Measurements from ENCODE around the gene MAP1LC3A.

The MAP1LC3A gene

DNA sequence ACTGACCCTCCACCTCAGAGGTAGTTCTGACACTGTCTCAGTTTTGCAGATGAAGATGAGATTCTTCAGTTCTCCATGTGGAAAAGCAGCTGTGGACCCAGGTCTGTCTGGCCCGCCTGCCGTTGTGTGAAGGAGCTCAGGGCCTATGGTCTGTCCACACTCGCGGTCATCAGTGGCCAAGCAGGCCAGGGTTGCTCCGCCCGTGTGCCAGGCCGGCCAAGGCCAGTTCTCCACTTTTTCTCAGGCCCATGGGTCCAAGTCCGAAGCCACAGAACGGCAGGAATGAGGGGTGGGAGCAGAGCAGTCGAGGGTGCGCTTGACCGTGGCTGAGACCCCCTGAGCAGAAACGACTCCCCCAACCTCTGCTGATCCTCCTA is 8.6 kb upstream of the MAP1LC3A start:
- no peak for DNase-seq

GRCh38 chr20:34552569-34552968 is 5.9 kb upstream of the MAP1LC3A start:
- no peak for DNase-seq

GRCh38 chr20:34553366-34553867 is 5.1 kb upstream of the MAP1LC3A start:
- DNase-seq: no peak

DNA sequence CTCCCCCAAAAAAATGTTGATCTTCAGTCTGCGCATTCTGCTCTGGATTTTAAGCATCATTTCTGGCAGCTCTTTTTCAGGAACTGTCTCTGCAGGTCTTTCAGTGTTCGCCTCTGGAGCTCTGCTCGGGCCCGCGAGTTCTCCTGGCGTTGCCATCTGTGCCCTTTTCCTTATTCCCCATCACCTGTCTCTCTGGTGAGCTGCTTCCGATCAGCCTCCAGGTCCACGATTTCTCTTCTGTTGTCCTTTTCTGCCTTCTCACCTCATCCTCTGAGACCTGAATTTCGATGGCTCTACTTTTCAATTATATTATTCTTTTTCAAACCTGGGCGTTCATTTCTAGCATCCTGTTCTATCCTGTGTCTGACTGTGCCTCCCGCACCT is 590 bp upstream of the MAP1LC3A start:
- no peak for DNase-seq

- DNase-seq: no peak
Observed at GRCh38 chr20:34559311-34560140, 1.0 kb downstream of the MAP1LC3A start.

GRCh38 chr20:34560141-34560523 is 1.6 kb downstream of the MAP1LC3A start:
- no peak for DNase-seq

DNA sequence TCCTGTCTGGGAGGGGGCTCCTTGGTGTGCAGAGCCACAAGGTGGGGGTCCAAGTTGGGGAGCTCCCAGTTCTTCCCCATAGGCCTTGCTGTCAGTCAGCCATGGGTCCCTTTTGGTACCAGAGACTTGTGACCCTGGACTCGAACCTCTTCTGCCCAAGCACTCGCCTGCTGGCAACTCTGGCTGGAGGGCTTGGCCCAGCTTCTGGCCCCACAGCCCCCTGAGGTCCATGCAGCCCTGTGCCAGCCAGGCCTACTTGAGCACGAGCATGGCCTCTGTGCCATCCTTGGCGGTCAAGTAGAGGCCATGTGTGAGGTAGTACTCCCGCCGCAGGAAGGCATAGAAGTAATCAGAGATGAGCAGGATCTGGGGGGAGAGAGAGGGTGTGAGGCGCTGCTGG is 2.1 kb downstream of the MAP1LC3A start:
- DNase-seq: no peak

GRCh38 chr20:34561661-34562060 is 3.1 kb downstream of the MAP1LC3A start:
- no peak for DNase-seq

GRCh38 chr20:34562641-34563040 is 4.1 kb downstream of the MAP1LC3A start:
- DNase-seq: no peak

DNA sequence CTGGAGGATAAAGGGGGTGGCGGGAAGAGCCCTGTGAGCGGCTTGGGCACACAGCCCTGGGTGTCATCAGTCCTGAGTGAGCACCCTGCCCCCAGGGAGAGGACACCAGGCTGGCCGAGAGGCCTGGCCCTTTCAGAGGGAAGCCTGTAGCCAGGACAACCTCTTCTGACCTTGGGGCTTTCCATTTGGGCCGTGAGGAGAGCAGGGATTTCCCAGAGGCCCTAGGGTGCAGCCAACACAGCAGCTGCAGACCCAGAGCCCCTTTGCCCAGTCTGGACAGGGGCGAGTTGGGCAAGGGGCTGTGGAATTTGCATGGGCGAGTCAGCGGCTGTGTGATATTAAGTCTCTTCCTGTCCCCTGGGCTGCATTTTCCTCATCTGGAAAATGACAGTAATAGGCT is 6.3 kb downstream of the MAP1LC3A start:
- no peak for DNase-seq

- DNase-seq: no peak
Observed at GRCh38 chr20:34566978-34567891, 8.7 kb downstream of the MAP1LC3A start.

- DNase-seq: no peak
Observed at GRCh38 chr20:34567892-34568865, 9.7 kb downstream of the MAP1LC3A start.

- DNase-seq: no peak
Observed at GRCh38 chr20:34569598-34569997, 11.1 kb downstream of the MAP1LC3A start.

GRCh38 chr20:34570859-34571306 is 12.4 kb downstream of the MAP1LC3A start:
- DNase-seq: peak; percentile 22

DNA sequence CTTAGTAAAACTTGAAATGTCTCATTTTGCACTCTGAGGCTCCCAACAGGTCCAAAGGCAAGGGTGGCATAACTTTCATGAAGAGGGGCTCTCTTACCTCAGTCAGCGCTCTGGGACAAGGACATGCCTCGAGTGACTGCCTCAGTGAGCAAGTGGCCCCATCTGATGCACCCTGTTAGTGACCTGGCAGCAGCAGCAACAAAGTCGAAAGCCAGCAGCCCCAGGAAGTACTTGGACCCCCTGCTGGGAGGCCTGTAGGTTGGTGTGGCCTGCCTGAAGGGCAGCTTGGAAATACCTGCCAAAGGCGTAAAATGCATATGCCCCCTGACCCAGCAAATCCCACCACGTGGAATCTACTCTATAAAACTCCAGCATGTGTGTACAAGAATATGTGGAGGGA is 13.2 kb downstream of the MAP1LC3A start:
- DNase-seq: no peak

- DNase-seq: no peak
Observed at GRCh38 chr20:34573541-34574300, 15.2 kb downstream of the MAP1LC3A start.

DNA sequence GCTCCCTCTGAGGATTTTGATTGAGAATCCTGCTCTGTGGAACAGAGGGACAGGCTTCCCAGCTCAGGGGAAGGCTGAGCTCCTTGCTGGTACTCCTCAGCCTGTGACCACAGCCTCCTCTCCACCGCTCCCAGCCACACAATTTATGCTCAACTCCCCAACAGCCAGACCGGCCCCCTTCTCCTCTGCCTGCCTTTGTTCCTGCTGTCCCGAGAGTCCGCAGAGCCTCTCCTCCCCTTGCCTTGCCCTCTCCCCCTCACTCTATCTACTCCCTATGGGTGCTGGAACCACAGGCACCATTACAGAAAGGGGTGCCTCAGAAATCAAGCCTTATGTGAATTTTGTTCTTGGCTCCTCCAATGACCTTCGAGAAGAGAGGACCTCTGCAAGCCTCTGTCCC is 15.9 kb downstream of the MAP1LC3A start:
- DNase-seq: no peak

GRCh38 chr20:34574861-34575260 is 16.3 kb downstream of the MAP1LC3A start:
- DNase-seq: no peak

DNA sequence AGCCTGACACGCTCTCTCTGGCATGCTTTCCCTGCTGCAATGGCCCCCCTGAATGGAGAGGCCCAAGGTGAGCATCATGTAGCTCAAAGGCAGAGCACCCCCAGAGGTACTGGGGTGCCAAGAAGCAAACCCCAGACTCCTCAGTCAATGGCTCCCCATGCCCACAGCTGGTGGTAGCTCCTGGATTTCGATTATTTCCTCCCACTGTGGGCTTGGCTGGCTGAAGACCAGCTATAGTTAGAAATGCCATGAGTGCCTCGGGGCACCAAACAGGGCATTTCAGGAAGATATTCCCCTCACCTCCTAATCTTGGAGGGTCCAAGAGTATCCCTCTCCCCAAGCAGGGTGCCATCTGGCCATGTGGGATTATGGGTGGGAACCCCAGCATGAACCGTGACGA is 16.8 kb downstream of the MAP1LC3A start:
- DNase-seq: no peak

DNA sequence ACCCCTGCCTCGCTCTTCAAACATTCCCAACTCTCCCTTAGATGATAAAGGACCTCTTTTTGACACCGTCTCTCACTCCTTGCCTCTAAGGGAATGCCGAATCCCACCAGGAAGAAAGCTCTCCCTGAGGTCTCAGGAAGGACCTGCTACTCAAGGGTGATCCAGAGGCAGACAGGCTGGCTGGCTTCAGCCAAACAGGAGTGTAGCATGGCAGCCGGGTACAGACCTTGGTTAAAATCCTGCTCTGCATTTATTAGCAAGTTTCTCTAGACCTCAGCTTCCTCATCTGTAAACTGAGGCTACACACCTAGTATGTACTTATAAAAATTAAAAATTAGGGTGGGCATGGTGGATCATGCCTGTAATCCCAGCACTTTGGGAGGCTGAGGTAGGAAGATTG is 17.2 kb downstream of the MAP1LC3A start:
- DNase-seq: no peak

- no peak for DNase-seq
Observed at GRCh38 chr20:34577061-34577460, 18.5 kb downstream of the MAP1LC3A start.

- no peak for DNase-seq
Observed at GRCh38 chr20:34578025-34578424, 19.5 kb downstream of the MAP1LC3A start.

All from kidney glomerular epithelial cell (primary cell).